ENCODE data around the gene CORO2B. TPM values are rescaled to one million over a fixed set of nuclear protein-coding genes. Genes with fewer than 3 reads are reported as not detected.

The CORO2B gene
- polyA plus RNA-seq, 1 of the 3 experiments (the other 2 are of a cell fraction): 3.6 TPM

DNA sequence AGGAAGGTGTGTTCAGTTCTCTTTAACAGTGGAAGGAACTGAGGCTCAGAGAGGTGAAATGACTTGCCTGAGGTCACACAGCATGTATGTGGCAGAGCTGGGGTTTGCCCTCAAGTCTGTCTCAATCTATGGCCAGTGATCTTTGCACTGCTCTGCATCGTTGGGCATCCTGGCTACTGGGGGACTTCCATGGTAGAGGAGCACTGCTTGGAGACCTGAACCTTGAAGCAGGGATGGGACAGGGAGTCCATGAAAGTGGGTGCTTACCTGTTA, 2.0 kb downstream of the CORO2B start:
- H3K9ac ChIP-seq: no peak overlapping the region
- H4K20me1 ChIP-seq (ENCODE audit: insufficient read depth): no peaks in the 10 kb centered on the region
- H3K27ac ChIP-seq (ENCODE audit: low read depth in 2 of 2, low read length in 1 of 2): no peak overlapping the region
- no peaks in the 10 kb centered on the region for H3K36me3 ChIP-seq (replicated peaks in 1 of 2; ENCODE audit: control insufficient read depth in 1 of 2, insufficient read depth in 2 of 2, low read length in 1 of 2)
- H3K9me2 ChIP-seq: no peaks in the 10 kb centered on the region
- ChIA-PET POLR2A (no interaction called here), CTCF (interaction anchor here (0.6 to 9.3 kb wide), 8 partner anchors 9 to 344 kb away, joined by 3 to 83 read pairs (median 4); no protein-coding TSS in a partner anchor)
- H3K4me1 ChIP-seq (ENCODE audit: control insufficient read depth in 1 of 2, insufficient read depth in 2 of 2, low read depth in 1 of 2, low read length in 1 of 2): peaks cover 6 to 12% of the 10 kb centered on the region in 2 experiments; a peak in 2 of 4 replicates
- H3K9me3 ChIP-seq: no peaks in the 10 kb centered on the region
- H2AFZ ChIP-seq (ENCODE audit: low read depth): no peak overlapping the region
- DNase-seq: no peak
- TF ChIP-seq NRF1 (IDR thresholded peaks at IDR 0.05; ENCODE audit: low read depth, low read length) (no peak), RFX5 (IDR thresholded peaks at IDR 0.05; ENCODE audit: low read length) (no peak), EP300 (IDR thresholded peaks at IDR 0.05; ENCODE audit: borderline replicate concordance in 1 of 2, low read depth in 1 of 2, low read length in 1 of 2) (no peak)
- TF ChIP-seq, protein P1, sequence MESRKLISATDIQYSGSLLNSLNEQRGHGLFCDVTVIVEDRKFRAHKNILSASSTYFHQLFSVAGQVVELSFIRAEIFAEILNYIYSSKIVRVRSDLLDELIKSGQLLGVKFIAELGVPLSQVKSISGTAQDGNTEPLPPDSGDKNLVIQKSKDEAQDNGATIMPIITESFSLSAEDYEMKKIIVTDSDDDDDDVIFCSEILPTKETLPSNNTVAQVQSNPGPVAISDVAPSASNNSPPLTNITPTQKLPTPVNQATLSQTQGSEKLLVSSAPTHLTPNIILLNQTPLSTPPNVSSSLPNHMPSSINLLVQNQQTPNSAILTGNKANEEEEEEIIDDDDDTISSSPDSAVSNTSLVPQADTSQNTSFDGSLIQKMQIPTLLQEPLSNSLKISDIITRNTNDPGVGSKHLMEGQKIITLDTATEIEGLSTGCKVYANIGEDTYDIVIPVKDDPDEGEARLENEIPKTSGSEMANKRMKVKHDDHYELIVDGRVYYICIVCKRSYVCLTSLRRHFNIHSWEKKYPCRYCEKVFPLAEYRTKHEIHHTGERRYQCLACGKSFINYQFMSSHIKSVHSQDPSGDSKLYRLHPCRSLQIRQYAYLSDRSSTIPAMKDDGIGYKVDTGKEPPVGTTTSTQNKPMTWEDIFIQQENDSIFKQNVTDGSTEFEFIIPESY (IDR thresholded peaks at IDR 0.05; ENCODE audit: borderline replicate concordance, low read depth): no peak
- H3K4me3 ChIP-seq (ENCODE audit: low read depth in 2 of 2, low read length in 1 of 2): no peak overlapping the region
- no peak overlapping the region for H3K4me2 ChIP-seq
- H3K27me3 ChIP-seq (ENCODE audit: insufficient read depth): no peaks in the 10 kb centered on the region
- no CpG with 5 or more reads among the region's 1 CpG for WGBS (ENCODE audit: low lambda C conversion rate)
- peaks cover 8% of the 10 kb centered on the region for H3F3A ChIP-seq (replicated peaks; ENCODE audit: insufficient read depth)
- H3K79me2 ChIP-seq (ENCODE audit: insufficient read depth): peaks cover 3% of the 10 kb centered on the region; the same call in 1 of the 2 replicates

- no peaks in the 10 kb centered on the region for H3K36me3 ChIP-seq (replicated peaks in 1 of 2; ENCODE audit: control insufficient read depth in 1 of 2, insufficient read depth in 2 of 2, low read length in 1 of 2)
- H3K9me3 ChIP-seq: no peaks in the 10 kb centered on the region
- H3K9me2 ChIP-seq: no peaks in the 10 kb centered on the region
- no peaks in the 10 kb centered on the region for H4K20me1 ChIP-seq (ENCODE audit: insufficient read depth)
- peaks cover 9 to 15% of the 10 kb centered on the region in 2 experiments; a peak in 3 of 4 replicates for H3K4me1 ChIP-seq (ENCODE audit: control insufficient read depth in 1 of 2, insufficient read depth in 2 of 2, low read depth in 1 of 2, low read length in 1 of 2)
- WGBS (ENCODE audit: low lambda C conversion rate): 86% methylated on average over 5 of the region's 5 CpGs
- TF ChIP-seq FOXM1 (IDR thresholded peaks at IDR 0.05; ENCODE audit: low read depth) (no peak), JUND (IDR thresholded peaks at IDR 0.05) (no peak), EZH2phosphoT487 (IDR thresholded peaks at IDR 0.05; ENCODE audit: borderline replicate concordance, low read depth) (no peak), RCOR1 (IDR thresholded peaks at IDR 0.05; ENCODE audit: low read length) (no peak), GATA2 (CRISPR knock-in tag; IDR thresholded peaks at IDR 0.05) (no peak), ELF1 (IDR thresholded peaks at IDR 0.05) (no peak), GABPA (IDR thresholded peaks at IDR 0.05; ENCODE audit: low read depth) (no peak), CTCF (IDR thresholded peaks at IDR 0.05) (no peak), SMC3 (IDR thresholded peaks at IDR 0.05; ENCODE audit: low read depth, low read length) (no peak), FOSL2 (IDR thresholded peaks at IDR 0.05; ENCODE audit: borderline replicate concordance, low read depth) (no peak), PBX3 (IDR thresholded peaks at IDR 0.05) (no peak), EP300 (IDR thresholded peaks at IDR 0.05; ENCODE audit: borderline replicate concordance in 1 of 2, low read depth in 1 of 2, low read length in 1 of 2) (no peak), CHD2 (IDR thresholded peaks at IDR 0.05; ENCODE audit: low read length, partially characterized antibody) (no peak)
- TF ChIP-seq, protein P1 (IDR thresholded peaks at IDR 0.05; ENCODE audit: borderline replicate concordance, low read depth): no peak
- TF ChIP-seq, protein P2, sequence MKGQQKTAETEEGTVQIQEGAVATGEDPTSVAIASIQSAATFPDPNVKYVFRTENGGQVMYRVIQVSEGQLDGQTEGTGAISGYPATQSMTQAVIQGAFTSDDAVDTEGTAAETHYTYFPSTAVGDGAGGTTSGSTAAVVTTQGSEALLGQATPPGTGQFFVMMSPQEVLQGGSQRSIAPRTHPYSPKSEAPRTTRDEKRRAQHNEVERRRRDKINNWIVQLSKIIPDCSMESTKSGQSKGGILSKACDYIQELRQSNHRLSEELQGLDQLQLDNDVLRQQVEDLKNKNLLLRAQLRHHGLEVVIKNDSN (IDR thresholded peaks at IDR 0.05; ENCODE audit: borderline replicate concordance, low read depth): no peak
- TF ChIP-seq, protein P3, sequence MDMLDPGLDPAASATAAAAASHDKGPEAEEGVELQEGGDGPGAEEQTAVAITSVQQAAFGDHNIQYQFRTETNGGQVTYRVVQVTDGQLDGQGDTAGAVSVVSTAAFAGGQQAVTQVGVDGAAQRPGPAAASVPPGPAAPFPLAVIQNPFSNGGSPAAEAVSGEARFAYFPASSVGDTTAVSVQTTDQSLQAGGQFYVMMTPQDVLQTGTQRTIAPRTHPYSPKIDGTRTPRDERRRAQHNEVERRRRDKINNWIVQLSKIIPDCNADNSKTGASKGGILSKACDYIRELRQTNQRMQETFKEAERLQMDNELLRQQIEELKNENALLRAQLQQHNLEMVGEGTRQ (IDR thresholded peaks at IDR 0.05; ENCODE audit: borderline replicate concordance, low read depth, low read length): no peak
- no peak overlapping the region for H3K9ac ChIP-seq
- no peak overlapping the region for H3K4me3 ChIP-seq (ENCODE audit: low read depth in 2 of 2, low read length in 1 of 2)
- no peak overlapping the region for H3K27ac ChIP-seq (ENCODE audit: low read depth in 2 of 2, low read length in 1 of 2)
- POLR2A ChIA-PET: no interaction called here
- H3K79me2 ChIP-seq (ENCODE audit: insufficient read depth): peaks cover 3% of the 10 kb centered on the region; the same call in 1 of the 2 replicates
- H3K4me2 ChIP-seq: no peak overlapping the region
- DNase-seq: no peak
- CTCF ChIA-PET: interaction anchor here (0.6 to 9.3 kb wide), 5 partner anchors 8 to 92 kb away, joined by 3 to 83 read pairs (median 3); no protein-coding TSS in a partner anchor
- no peaks in the 10 kb centered on the region for H3K27me3 ChIP-seq (ENCODE audit: insufficient read depth)
- peaks cover 16% of the 10 kb centered on the region for H3F3A ChIP-seq (replicated peaks; ENCODE audit: insufficient read depth)
- H2AFZ ChIP-seq (ENCODE audit: low read depth): no peak overlapping the region
Measured at GRCh38 chr15:68581725-68582124, 2.9 kb downstream of the CORO2B start.
